Esophagus muscularis mucosa (tissue), 4 donors: ENCODE data around the gene TRDMT1. TPM values are rescaled to one million over a fixed set of nuclear protein-coding genes. Genes with fewer than 3 reads are reported as not detected.

Experiments
- DNase-seq: peaks from one replicate; pipeline ENCODE4 v3.0.0-alpha.2; 2017; ENCODE audit errors: extremely low spot score
- H3K27ac ChIP-seq, 4 donors: fragments of 200-600 bp; sonication (generic); replicated peaks in 1 of 4; 1 replicate in 3 of 4; 2 replicates in 1 of 4; pipeline ENCODE4 v1.5.1; 2016 to 2019; ENCODE audit warnings: mild to moderate bottlenecking in 1 of 4
- H3K27me3 ChIP-seq, 4 donors: fragments of 200-600 bp; sonication (generic); one replicate each; pipeline versions ENCODE4 v1.5.1 to v1.6.0; 2016 to 2019
- H3K36me3 ChIP-seq, 4 donors: fragments of 200-600 bp; sonication (generic); one replicate each; pipeline ENCODE4 v1.5.1; 2016 to 2019
- H3K4me1 ChIP-seq, 4 donors: fragments of 200-600 bp; sonication (generic); one replicate each; pipeline ENCODE4 v1.5.1; 2016 to 2019
- H3K4me3 ChIP-seq, 4 donors: fragments of 200-600 bp; sonication (generic); 1 replicate in 2 of 4; 2 replicates in 2 of 4; pipeline ENCODE4 v1.5.1; 2016 to 2019; ENCODE audit warnings: mild to moderate bottlenecking in 4 of 4, moderate library complexity in 1 of 4
- H3K9me3 ChIP-seq, 4 donors: fragments of 200-600 bp; sonication (generic); 1 replicate in 3 of 4; 2 replicates in 1 of 4; pipeline ENCODE4 v1.5.1; 2016 to 2019
- CTCF ChIP-seq, 3 experiments: fragments of 200-600 bp in 2 of 3; fragments of 450-650 bp in 1 of 3; sonication (generic) in 2 of 3; IDR thresholded peaks; one replicate each; pipeline ENCODE4 v1.5.1; 2017 to 2019; ENCODE audit warnings: antibody characterized with exemption in 3 of 3, mild to moderate bottlenecking in 2 of 3, moderate library complexity in 1 of 3
- EP300 ChIP-seq: sonication (generic); formaldehyde crosslinking; IDR thresholded peaks from one replicate; pipeline ENCODE4 v1.6.1; 2017; ENCODE audit warnings: antibody characterized with exemption
- POLR2A ChIP-seq: fragments of 450-650 bp; IDR thresholded peaks from one replicate; pipeline ENCODE4 v1.6.1; 2017; ENCODE audit warnings: antibody characterized with exemption, moderate library complexity, mild to moderate bottlenecking, low read depth
- POLR2AphosphoS5 ChIP-seq, 2 donors: sonication (generic); formaldehyde crosslinking; IDR thresholded peaks; one replicate each; pipeline ENCODE4 v1.6.1; 2017; ENCODE audit warnings: antibody characterized with exemption in 2 of 2
- WGBS: methylation state at CpG from one replicate; pipeline ENCODE4 v1.1.5; 2018; 5-methylcytosine and 5-hydroxymethylcytosine counted together
- intact Hi-C: fragments of 100-400 bp; cut with DNase I; formaldehyde crosslinking; loops from one replicate; pipeline ENCODE4 v1.15.1; 2023
- total RNA-seq, 4 donors: library from RNA; depleted of rRNA; stranded (reverse); fragments of >200 nt; gene quantifications; one replicate each; pipeline versions ENCODE4 v1.1.0 to v1.2.1, GENCODE V29; 2016

TRDMT1 gene
- total RNA-seq, 4 donors from 2014 or later = 4.8 to 5.8 (median 5.5) TPM

DNA sequence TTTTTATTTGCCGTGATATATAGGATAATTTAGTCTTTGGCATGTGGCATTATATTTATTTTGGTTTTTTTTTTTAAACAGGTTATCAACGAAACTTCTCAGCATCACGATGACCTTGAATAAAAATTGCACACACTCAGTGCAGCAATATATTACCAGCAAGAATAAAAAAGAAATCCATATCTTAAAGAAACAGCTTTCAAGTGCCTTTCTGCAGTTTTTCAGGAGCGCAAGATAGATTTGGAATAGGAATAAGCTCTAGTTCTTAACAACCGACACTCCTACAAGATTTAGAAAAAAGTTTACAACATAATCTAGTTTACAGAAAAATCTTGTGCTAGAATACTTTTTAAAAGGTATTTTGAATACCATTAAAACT, 35.7 kb upstream of the TRDMT1 start:
- no peak for DNase-seq
- intact Hi-C loops = no loop called here
- WGBS = 72% methylated on average over 5 of the region's 5 CpGs
- H3K9me3 ChIP-seq = peaks cover 0 to 6% (median 0%) of the 10 kb centered on the region in 4 donors
- peaks cover 32 to 43% (median 36%) of the 10 kb centered on the region in 4 donors for H3K4me1 ChIP-seq
- no peak for TF ChIP-seq POLR2AphosphoS5 (IDR thresholded peaks at IDR 0.05)
- no peak for TF ChIP-seq POLR2A
- TF ChIP-seq CTCF (IDR thresholded peaks at IDR 0.05) = no peak
- no peak for TF ChIP-seq EP300
- no peak overlapping the region for H3K27ac ChIP-seq
- no peaks in the 10 kb centered on the region for H3K27me3 ChIP-seq
- H3K4me3 ChIP-seq = no peak overlapping the region
- peaks cover 46 to 64% (median 58%) of the 10 kb centered on the region in 4 donors for H3K36me3 ChIP-seq

- Histone ChIP-seq H3K4me1 (peaks cover 36 to 48% (median 41%) of the 10 kb centered on the region in 4 donors), H3K27ac (peak overlapping the region in 1 of 4 donors; percentile 14), H3K36me3 (peaks cover 47 to 69% (median 61%) of the 10 kb centered on the region in 4 donors), H3K9me3 (peaks cover 0 to 2% (median 0%) of the 10 kb centered on the region in 4 donors), H3K4me3 (no peak overlapping the region), H3K27me3 (no peaks in the 10 kb centered on the region)
- intact Hi-C loops = no loop called here
- no peak for TF ChIP-seq POLR2A
- TF ChIP-seq CTCF (IDR thresholded peaks at IDR 0.05) = no peak
- no peak for TF ChIP-seq EP300
- TF ChIP-seq POLR2AphosphoS5 (IDR thresholded peaks at IDR 0.05) = no peak
- WGBS = 48% methylated on average over 1 of the region's 1 CpG
- no peak for DNase-seq
Measured at GRCh38 chr10:17236468-17237148, 35.1 kb upstream of the TRDMT1 start.

DNA sequence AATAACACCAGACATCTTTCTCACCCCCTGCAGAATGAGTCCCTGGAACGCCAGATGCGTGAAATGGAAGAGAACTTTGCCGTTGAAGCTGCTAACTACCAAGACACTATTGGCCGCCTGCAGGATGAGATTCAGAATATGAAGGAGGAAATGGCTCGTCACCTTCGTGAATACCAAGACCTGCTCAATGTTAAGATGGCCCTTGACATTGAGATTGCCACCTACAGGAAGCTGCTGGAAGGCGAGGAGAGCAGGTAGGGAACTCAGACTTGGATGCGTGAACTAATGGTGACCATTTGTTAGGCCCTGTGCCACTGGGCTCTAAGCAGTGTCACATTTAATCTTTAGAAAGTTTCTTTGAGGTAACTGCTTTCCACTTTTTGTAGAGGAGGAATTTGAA, 33.7 kb upstream of the TRDMT1 start:
- peaks cover 47 to 81% (median 61%) of the 10 kb centered on the region in 4 donors for H3K36me3 ChIP-seq
- peak overlapping the region in 3 of 4 donors; percentile 1 to 94 (median 18) for H3K4me3 ChIP-seq
- peak overlapping the region; percentile 31 to 95 (median 56) for H3K27ac ChIP-seq
- TF ChIP-seq CTCF (IDR thresholded peaks at IDR 0.05) (no peak), POLR2AphosphoS5 (IDR thresholded peaks at IDR 0.05) (peak in 1 of 2 donors; percentile 8), EP300 (no peak)
- intact Hi-C loops = no loop called here
- H3K9me3 ChIP-seq = no peaks in the 10 kb centered on the region
- peak; percentile 39 for DNase-seq
- WGBS = 71% methylated on average over 8 of the region's 8 CpGs
- no peaks in the 10 kb centered on the region for H3K27me3 ChIP-seq
- H3K4me1 ChIP-seq = peaks cover 43 to 58% (median 51%) of the 10 kb centered on the region in 4 donors

DNA sequence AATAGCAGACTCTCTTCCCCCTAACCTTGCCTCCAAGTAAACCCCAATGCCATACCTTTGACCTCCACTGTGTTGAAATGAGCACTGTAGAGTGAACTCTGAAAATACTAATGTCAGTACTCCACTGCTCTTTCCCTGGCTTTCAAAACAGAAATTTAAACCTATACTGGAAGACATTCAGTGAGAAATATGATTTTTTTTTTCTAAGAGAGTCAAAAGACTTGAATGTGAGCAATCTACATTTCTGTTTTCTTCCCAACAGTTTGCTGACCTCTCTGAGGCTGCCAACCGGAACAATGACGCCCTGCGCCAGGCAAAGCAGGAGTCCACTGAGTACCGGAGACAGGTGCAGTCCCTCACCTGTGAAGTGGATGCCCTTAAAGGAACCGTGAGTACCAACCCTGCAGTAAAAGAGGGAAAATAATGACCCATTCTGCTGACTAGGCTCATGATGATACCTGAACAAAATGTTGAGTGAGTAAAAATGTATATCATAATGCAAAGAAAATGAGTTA, 33.0 kb upstream of the TRDMT1 start:
- H3K4me3 ChIP-seq = peak overlapping the region; percentile 2 to 94 (median 79)
- no peak for TF ChIP-seq POLR2AphosphoS5 (IDR thresholded peaks at IDR 0.05)
- TF ChIP-seq EP300 = no peak
- TF ChIP-seq CTCF (IDR thresholded peaks at IDR 0.05) = no peak
- TF ChIP-seq POLR2A = no peak
- H3K9me3 ChIP-seq = no peaks in the 10 kb centered on the region
- peak overlapping the region; percentile 61 to 100 (median 96) for H3K27ac ChIP-seq
- H3K36me3 ChIP-seq = peaks cover 47 to 81% (median 61%) of the 10 kb centered on the region in 4 donors
- H3K27me3 ChIP-seq = no peaks in the 10 kb centered on the region
- peaks cover 43 to 63% (median 54%) of the 10 kb centered on the region in 4 donors for H3K4me1 ChIP-seq
- 77% methylated on average over 5 of the region's 5 CpGs for WGBS
- no peak for DNase-seq
- intact Hi-C loops = no loop called here
